Right lung (tissue), 5 donors: ENCODE data around the gene PRSS57. TPM values are rescaled to one million over a fixed set of nuclear protein-coding genes. Genes with fewer than 3 reads are reported as not detected.
"Not testable (repeated sequence)": the region's sequence is repeated elsewhere in the genome, so short reads cannot be mapped to it uniquely, and the experiment has no call there.

ENCODE experiments used
- DNase-seq, 2 donors: peaks; one replicate each; pipeline ENCODE4 v3.0.0-alpha.2; 2013
- polyA plus RNA-seq, 5 donors: library from polyadenylated mRNA; unstranded; fragments of 120-200 nt; gene quantifications; one replicate each; pipeline versions ENCODE4 v1.2.1 to v1.2.3, GENCODE V29; 2013; ENCODE audit warnings: inconsistent platforms in 1 of 5, low replicate concordance in 1 of 5; ENCODE audit not compliant: insufficient read length in 5 of 5, insufficient read depth in 1 of 5

PRSS57 gene
- polyA plus RNA-seq, 5 donors: 0.14 to 0.64 (median 0.39) TPM; not detected in 1

DNA sequence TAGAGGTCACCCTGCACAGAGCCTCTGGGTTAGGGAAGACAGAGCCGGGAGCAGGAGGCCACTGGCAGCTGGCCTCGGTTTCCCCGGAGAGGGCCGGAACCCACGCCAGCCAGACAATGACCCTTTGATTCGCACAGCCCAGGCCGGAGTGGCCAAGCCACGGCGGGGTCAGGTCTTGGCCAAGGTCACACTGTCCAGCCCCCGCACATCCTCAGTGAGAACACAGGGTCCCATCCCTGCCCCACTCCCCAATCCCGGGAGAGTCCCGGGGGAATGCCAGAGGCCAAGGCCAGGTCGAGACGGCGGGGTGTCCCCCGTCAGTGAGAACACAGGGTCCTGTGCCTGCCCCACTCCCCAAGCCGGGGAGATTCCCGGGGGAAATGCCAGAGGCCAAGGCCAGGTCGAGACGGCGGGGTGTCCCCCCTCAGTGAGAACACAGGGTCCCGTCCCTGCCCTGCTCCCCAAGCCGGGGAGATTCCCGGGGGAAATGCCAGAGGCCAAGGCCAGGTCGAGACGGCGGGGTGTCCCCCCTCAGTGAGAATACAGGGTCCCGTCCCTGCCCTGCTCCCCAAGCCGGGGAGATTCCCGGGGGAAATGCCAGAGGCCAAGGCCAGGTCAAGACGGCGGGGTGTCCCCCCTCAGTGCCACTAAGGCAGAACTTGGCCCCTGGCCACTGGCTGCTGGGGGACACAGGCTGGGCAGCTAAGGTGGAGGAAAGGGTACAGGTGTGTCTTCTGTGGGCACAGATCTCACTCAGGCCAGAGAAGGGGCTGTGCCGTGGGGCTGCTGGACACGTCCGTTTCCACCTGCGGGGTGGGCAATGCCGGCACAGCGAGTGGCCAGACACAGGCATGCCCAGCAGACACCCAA lies 20.7 kb downstream of the PRSS57 start:
- no peak for DNase-seq

DNA sequence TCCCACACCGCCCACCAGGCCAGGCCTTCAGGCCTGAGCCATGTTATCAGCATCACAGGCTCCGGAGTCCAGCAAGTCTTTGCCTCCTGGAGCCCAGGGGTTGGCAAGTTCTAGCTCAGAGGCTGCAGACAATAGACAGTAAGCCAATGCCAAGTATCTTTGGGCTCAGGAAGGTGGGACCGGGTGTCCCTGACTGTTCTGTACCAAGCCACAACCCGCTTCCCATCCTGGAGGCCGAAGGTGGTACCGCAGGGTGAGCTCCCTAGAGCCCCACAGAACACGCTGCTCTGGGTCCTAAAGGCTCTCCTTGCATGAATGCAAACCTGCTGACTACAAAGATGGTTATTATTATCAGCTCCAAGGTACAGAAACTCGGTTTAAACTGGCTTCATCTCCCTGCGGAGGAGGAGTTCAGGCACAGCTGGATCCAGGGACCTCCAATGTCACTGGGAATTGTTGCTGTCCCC lies 24.6 kb downstream of the PRSS57 start:
- DNase-seq: no peak

DNA sequence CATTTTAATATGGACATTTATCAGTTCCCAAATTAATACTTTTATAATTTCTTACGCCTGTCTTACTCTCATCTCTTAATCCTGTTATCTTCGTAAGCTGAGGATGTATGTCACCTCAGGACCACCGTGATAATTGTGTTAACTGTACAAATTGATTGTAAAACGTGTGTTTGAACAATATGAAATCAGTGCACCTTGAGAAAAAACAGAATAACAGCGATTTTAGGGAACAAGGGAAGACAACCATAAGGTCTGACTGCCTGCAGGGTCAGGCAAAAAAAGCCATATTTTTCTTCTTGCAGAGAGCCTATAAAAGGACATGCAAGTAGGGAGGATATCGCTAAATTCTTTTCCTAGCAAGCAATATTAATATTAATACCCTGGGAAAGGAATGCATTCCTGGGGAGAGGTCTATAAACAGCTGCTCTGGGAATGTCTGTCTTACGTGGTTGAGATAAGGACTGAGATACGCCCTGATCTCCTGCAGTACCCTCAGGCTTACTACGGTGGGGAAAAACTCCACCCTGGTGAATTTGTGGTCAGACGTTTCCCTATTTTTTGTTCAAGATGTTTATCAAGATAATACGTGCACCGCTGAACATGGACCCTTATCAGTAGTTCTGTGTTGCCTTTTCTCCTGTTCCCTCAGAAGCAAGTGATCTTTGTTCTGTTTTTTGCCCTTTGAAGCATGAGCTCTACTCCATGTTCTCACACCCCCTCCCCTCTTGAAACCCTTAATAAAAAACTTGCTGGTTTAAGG lies 26.4 kb downstream of the PRSS57 start:
- not testable (repeated sequence) for DNase-seq

DNA sequence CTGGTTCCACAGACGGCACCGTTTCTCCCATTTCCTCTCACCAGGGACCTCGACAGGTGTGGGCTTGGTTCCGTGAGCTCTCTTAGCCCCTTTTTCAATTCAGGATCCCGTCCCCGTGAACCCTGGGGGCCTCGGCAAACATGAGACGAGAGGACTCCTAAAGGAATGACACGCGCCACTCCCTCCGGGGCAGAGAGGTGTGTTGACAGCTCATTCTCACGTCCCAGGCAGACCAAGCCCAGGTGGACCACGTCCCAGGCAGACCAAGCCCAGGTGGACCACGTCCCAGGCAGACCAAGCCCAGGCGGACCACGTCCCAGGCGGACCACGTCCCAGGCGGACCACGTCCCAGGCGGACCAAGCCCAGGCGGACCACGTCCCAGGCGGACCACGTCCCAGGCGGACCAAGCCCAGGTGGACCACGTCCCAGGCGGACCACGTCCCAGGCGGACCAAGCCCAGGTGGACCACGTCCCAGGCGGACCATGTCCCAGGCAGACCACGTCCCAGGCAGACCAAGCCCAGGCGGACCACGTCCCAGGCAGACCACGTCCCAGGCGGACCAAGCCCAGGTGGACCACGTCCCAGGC lies 28.2 kb downstream of the PRSS57 start:
- not testable (repeated sequence) for DNase-seq

DNA sequence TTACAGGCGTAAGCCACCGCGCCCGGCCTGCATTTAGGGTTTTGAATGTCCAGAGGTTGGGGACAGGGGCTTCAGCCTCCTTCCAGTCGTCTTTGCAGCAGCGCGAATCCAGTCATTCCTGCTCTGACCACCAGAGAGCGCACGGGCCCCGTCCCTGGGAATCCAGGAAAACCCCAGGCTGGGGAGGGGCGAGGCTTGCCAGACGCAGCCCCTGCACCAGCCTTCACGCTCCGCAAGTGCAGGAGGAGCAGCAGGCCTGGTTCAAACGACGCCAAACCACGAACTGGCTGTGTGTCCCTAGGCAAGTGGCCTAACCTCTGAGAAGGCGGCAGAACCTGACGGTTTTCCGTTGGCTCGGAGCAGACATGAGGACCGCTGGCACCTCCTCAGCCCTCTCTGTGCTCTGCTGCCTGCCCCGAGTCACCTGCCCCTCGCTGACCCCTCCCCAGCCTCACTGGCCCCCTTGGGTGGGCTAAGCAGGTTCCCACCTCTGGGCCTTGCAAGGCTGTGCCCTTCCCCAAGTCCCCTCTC lies 30.3 kb downstream of the PRSS57 start:
- peak; percentile 69 to 81 for DNase-seq

DNA sequence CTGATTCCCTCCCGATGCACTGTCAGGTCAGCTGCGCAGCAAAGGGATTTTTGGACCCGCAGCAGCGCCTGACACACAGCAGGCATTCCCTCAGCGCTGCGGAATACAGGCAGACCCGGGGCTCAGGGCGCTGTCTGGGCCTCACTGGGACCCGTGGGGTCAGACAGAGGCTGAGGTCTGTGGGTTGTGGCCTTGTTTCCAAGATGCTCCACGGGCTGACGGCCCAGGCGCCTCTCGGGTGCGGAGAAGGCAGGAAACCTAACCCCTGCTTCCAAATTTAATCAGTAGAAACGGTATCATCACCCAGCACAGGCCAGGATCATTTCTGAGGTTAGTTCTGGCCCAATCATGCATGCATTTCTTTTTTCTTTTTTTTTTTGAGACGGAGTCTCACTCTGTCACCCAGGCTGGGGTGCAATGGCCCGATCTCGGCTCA lies 31.6 kb downstream of the PRSS57 start:
- no peak for DNase-seq

DNA sequence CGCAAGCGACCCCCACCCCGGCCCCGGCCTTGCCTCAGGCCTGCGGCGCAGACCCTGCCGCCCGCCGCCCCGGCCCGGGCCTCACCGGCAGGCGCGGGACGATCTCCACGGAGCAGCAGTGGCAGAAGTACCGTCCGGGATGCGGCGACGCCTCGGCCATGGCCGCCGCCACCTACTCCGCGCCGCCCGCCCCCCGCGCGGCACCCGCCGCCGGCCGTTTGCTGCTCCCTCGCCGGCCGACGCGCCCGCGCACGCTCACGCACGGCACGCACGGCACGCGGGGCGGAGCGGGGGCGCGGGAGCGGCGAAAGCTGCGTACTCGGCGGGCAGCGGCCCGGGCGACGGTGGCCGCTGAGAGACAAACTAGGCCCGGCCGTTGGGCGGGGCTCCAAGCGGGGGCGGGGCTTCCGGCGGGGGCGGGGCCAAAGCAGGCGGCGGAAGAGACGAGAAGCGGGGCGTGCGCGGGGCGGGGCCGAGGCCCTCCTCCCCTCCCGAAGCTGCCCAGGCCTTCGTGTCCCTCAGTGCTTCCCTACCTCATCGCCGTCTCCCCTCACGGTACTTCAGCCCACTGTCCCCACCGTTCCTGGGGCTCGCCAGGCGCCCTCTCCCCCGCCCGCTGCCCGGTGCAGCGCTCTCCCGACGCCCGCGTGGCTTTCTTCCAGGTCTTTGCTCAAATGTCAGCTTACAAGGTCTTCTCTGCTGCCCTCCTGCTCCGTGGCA lies 32.1 kb downstream of the PRSS57 start, which contains the start of gene RNF126:
TSS of gene RNF126 (minus strand) at position 253 of the 720 bp plus-strand sequence. CDS start at position 160, 93 bp downstream.
- peak; percentile 87 to 89 for DNase-seq

DNA sequence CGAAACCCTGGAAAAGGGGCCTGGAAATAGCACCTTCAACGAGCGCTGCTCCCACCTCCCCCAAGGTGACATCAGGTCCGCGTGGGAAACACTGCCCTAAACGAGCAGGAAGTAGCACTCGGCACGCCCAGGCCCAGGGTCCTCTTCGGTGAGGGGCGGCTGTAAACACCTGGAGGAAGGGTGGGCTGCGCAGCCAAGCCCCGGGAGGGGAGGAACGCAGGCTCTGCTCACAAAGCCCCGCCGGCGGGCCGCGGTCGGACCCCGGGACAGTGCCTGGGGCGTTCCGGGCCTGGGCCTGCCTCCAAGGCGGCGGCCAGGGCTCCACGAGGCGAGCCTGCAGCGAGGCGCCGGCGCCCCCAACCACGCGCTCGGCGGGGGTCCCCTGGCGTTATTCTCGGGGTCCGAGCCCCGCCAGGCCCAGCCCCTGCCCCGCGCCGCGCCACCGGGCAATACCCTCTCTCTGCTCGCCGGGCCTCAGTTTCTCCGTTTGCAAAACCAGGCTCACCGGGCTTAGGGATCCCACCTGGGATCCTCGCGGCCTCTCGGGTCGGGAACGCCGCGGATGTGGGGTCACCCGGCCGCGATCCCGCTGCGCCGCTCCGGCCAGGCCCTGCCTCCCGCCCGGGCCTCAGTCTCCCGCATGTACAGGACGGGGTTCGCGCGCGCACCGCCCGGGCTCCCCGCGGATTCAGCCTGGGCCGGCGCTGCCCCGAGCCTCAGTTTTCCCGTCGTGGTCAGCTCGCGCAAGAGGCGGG lies 32.9 kb downstream of the PRSS57 start:
- no peak for DNase-seq

DNA sequence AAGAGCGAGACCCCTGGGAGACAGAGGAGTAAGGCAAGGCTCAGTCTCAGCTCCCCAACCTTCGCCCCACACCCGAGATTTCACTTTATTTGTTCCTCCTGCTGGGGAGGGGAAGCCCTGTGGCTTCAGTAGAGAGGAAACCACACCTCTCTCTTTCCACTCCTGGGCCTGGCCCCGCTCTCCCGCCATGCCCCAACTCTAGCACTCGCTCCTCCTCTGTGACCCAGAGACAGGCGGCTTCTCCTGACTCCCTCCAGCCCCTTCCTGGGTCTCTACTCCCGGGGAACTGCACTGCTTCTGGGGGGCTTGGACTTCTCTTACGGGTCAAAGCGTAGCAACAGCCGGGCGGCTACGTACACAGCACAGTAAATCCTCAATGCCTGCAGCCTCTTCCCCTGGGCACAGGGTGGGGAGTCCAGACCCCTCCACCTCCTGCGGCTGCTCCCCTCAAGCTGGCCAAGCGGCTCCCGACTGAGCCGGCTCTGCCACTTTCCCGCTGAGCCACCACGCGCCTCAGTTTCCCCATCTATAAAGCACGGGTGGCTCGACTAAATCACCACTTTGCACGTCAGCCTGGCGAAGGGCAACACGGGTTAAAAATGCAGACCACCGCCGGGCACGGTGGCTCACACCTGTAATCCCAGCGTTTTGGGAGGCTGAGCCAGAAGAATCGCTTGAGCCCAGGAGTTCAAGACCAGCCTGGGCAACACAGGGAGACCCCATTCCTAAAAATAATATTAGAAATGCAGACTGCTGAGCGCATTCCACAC lies 33.6 kb downstream of the PRSS57 start:
- no peak for DNase-seq

DNA sequence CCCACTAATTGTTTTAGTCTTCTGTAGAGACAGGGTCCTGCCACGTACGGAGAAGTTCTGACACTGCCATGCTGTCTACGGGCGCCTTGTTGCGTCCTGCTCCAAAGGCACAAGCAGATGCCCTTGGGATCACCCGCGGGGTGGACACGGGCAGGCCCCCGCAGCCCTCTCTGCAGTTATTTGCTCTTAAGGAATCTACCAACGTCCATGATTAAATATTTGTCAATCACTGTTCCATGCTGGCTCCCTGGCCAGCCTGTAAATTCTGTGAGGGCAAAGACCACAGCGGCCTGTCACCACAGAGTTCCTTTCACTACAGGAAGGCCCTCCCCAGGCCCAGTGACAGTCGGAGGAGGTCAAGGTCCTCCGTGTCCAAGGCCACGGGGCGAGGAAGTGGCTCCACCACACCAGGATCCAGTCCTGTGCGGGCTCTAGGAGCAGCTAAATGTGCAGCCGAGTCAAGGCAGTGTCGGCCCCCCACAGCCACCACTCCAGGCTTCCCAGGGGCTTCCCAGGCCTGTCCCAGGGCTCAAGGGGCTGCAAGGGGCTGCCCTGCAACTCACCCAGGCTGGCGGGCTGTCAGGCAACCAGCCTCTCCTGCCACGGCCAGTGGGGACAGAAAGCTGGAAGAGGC lies 34.3 kb downstream of the PRSS57 start:
- DNase-seq: no peak

DNA sequence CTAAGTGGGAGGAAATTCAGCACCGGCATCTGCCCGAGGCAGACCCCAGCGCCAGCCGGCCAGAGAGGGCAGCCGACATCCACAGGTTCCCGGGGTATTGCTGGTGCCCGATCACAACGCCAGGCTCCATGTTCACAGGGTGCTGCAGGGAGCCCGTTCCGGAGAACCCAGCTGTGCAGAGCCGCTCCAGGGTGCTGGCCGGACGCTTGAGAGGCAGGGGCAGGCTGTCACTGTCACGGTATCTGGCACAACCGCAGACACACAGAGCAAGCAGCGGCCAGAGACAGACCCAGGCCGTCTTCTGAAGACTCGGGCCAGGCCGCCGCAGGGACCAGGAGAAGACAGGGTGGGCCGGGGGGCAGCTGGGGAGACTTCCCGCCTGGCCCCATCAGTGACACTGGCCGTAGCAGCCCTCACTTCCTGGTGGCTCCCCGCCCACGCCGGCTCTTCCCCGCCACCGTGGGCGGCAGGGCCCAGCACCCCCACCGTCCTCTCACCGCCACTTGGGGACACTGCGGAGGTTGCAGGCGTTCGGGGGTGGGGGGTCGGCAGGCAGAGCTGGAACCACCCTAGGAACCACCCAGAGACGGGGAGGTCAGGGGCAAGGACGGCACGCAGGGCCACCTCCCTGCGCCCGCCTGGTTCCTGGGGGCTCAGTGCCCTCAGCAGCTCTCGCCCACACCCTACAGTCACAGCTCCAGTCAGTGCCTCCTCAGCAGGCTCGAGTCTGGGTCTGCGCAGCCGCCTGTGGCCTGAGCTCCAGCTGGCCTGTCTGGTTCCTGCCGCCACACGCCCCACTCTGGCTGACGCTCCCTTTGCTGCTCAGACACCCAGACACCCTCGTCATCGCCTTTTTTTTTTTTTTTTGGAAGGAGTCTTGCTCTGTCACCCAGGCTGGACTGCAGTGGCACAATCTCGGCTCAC lies 36.1 kb downstream of the PRSS57 start:
- no peak for DNase-seq

DNA sequence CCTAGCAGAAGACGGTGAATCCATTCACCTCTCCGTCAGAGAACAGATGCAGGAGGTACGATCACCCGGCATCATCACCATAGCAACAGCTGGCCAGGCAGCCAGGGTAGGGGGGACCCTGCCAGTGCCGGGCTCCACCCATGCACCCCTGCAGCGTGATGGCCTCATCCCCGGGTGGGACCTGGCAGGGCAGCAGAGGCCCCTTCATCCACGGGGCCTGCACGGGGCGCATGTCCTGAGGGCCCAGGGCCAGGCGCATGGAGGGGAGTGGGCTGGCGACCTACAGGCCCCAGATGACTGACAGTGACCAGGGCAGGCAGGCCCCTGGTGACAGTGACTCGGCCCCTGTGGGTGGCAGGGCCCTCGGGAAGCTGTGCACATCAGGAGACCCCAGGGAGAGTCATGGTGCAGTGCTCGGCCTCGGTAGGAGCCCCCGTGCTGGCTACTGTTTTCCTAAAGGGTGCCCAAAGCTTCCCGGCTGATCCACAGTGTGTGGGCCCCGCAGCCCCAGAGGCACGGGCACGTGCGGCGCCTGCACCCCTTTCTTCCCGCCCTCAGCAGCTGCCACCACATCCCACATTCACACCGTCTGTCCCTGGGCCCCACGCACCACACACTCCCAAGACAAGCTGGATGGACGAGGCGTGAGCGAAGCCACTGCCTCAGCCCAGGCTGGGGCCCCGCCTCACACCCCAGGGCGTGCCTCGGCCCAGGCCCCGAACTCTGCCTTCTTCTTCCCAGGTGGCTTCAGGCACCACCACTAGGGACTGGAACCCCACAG lies 37.0 kb downstream of the PRSS57 start:
- DNase-seq: no peak

DNA sequence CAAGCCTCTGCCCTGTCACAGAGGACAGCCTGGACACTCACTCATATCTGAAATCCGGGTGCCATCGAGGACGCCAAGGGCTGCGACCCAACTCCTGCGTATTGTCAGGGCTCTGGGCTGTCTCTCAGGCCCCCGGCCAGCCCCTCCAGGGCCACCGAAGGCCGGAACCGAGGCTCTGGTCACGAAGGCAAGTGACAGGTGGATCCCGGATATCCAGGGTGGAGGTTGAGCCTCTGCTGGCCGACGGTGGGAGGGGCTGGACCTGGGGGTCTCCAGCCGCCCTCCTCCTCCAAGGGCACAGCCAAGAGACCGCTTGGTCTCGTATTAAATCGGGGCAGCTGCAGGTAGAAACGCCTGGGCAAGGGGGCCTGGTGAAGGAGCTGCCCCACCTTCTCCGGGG lies 37.6 kb downstream of the PRSS57 start:
- DNase-seq: no peak

DNA sequence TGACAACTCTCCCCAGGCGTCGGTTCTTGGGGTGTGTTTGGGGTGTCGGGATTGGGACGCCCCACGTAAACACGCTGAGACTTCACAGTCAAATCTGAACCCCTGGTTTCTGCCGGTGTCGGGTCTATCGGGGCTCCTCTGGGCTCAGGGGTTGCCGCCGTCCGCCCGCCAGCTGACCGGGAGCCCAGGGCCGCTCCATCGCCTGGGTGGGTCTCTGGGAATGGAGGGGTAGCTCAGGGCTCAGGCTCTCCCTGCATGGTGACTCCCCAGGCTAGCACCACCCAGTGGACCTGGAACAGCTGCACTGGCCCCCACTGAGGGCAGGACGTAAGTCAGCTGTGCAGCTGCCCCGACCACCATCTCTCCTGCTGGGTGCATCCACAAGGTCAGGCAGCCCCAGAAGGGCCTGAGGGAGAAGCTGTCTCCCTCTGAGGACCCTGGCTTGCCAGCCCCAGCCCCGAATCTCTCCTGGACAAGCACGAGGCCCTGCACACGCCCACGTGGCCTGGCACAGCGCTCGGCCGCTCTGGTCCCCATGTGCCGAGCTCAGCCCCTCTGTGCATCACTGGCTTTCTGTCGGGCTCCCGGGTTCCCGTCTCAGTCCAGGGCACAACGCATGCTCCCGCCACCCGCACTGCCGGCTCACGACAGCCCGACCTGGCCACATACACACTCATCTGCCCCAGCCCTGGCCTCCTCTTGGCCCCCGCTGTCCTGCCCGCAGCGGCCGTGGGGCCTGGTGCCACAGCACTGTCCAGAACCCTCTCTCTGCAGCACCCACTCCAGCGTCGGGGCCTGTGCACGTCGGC lies 38.3 kb downstream of the PRSS57 start:
- no peak for DNase-seq

DNA sequence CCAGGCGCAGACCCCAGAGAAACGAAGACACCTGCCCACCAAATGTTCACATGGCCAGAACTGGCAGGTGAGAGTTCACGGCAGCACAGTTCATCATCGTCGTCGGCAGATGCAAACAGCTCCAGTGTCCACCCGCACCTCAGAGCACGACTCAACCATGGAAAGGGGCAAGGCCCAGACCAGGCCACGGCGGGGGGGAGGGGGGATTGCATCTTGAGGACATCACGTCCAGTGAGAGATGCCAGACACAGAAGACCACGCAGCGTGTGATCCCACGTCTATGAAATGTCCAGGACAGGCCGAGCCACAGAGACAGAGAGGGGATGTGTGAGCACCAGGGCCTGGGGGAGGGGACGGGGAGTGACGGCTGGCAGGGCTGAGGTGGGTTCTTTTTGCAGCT lies 39.6 kb downstream of the PRSS57 start:
- DNase-seq: no peak

DNA sequence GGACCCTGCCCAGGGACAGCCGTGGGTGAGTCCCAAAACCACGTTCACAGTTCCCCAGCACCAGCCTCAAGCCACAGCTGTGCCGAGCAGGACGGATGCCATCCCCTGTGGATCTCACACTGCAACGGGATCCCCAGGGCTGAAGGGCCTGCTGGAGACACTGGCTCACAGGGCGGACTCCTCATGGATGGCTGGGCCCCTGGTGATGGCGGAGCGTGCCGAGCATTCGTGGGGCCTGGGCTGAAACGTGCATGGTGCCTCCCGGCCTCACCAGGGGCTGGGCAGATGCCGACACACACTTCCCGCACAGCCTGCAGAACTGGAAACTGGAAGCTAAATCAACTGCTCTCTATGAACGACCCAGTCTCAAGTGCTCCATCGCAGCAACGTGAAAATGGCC lies 41.8 kb downstream of the PRSS57 start:
- no peak for DNase-seq
